Activated CD4-positive, alpha-beta T cell treated with anti-CD3 and anti-CD28 coated beads, Interleukin-10, Interleukin-2, amounts not matched to agents 100 ng/mL and 50 ng/mL, durations not matched to agents 16 hours and 8 hours (primary cell): Measurements from ENCODE around the gene UBR4.

Experiments used
- DNase-seq: peaks from one replicate; pipeline ENCODE4 v3.0.0-alpha.2; 2020

Gene UBR4

GRCh38 chr1:19087737-19088594 lies 122.1 kb downstream of the UBR4 start:
- peak; percentile 24 for DNase-seq

GRCh38 chr1:19087017-19087736 lies 122.9 kb downstream of the UBR4 start:
- no peak for DNase-seq

DNA sequence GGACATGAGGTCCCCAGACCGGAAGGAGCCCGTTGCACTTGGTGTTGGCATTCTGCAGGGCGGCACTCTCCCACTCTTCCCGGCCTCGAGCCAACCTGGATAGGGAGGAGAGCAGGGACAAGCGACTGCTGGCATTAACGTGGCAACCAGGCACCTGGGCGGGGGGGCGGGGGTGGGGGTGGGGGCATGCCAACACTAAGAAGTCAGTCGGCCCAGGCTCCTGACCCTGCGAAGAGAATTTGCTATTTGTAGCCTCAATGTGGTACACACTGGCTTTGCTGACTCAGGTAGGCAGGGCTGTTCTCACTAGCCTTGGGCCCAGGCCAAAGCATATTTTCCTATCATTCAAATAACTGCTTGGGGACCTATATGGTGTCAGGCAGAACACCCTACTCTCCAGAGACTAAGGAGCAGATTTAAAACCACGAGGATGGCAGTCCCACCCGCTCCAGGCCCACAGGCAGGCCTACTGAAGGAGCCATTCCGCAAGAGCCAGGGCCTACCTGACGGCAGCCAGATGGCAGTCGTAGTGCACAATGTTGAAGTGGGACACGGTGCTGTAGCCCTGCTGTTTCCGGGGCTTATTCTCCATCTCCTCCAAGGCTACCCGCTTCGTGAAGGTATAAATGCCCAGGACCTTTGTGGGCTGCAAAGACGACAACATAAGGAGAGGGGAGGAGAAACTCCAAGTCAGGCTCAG lies 123.7 kb downstream of the UBR4 start:
- no peak for DNase-seq

DNA sequence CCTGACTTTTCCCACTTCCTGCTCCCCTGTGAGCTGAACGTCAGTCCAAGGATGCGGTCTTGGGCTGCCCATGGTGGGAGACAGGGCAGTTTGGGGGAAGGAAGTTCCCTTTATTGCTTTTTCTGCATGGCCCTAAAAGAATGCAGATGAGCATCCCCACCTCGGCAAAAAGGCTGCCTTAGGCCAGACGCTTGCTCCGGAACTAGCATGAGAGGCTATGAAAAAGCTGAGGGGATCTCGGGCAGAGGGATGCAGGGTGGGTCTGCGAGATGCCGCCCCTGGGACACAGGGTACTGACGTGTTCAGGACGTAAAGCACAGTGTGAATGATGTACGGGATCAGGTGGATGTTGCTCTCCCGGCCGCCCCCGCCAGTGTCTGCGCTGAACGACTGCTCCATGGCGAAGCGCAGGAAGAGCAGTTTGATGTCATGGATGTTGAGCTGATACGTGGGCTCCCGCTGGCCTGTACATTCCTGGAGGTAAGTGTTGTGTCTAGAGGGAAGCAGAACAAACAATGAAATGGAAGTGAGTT lies 125.8 kb downstream of the UBR4 start:
- no peak for DNase-seq

- no peak for DNase-seq
Measured at GRCh38 chr1:19083081-19083480, 127.0 kb downstream of the UBR4 start.

DNA sequence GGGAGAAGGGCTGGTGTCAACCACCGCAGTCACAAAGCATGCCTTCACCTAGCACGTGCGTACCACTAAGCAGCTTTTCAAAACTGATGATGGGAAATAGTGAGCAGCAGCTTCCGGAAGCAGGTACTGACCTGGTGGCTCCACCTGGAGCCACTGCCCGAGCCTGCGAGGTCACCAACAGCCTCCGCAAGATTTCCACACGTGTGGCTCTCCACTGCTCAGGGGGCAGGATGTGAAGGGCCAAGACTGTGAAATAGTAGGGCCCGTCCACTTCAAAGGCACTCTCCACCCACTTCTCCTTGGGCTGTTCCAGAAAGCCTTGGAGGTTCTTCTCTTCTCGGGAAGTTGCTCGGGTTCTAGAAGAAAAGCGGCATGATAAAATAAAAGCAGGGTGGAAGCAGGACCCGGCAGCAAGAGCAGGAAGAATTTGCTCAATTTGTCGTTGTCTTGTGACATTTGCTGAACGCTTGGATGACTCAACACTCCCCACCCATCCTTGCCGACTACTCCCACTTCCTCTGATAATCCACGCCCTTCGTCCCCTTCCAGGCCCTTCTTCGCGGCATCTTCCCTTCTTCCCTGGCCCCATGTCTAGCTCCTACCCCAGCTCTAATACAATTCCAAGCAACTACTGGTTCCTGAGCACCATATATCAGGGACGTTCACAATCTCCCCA lies 128.7 kb downstream of the UBR4 start:
- DNase-seq = no peak

GRCh38 chr1:19080721-19081120 lies 129.3 kb downstream of the UBR4 start:
- DNase-seq = no peak

DNA sequence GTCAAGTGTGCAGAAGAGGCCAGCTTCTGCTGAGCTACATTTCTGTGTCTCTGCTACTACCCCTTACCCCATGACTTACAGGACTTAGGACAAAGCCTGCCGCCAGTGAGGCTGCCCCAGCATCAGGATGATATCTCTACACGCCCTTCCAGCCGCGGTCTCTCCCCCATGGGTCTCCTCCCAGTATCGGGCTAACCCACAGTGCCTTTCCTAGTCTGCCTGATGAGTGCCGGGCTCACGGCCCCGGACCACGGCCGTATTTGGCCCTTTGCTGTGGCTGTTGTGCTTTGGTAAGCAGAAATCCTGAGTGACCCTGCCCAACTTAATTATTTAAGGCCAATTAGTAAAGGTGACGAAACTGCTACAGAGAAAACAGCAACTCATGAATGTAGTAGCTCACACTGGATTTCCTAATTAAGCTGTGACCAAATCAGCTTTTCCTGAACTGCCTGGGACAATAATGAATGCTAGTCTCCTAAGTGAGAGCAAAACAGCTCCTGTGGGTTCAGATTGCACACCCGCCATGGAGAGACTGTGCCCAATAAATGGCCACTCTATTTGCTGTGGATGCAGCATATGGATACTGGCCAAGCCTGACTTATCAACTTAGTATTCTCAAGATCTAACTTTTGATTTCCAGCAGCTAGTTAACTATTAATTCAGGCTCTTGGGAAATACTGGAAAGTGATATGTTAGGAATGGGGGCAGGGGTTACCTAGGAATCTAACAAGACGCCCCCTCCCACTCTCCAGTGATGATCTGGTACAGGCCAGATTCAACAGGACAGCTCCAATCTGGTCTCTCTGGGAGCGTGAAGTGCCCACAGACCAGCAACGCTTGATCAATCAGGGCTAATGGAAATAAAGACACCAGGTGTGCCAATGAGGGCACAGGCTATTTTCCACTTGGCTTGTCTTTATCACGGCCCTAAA lies 130.3 kb downstream of the UBR4 start:
- no peak for DNase-seq

DNA sequence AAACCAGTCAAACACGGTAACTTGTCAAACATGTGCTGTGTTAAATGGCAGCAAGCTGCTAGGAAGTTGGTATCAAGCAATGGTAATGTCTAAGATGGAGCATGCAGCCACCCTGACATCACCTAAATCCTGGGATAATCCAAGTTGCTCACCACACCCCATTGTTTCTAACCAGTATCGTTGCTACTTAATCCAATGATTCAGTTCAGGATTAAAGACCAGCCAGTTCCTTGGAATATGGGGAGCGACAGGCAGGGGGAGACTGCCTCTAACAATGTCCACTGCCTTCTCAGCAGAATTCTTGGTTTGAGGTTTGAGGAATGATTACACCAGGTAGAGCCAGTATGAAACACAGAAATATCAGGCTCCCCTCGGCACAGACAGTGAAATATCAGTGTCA lies 131.5 kb downstream of the UBR4 start:
- no peak for DNase-seq

GRCh38 chr1:19076841-19077616 lies 133.0 kb downstream of the UBR4 start:
- DNase-seq = no peak

DNA sequence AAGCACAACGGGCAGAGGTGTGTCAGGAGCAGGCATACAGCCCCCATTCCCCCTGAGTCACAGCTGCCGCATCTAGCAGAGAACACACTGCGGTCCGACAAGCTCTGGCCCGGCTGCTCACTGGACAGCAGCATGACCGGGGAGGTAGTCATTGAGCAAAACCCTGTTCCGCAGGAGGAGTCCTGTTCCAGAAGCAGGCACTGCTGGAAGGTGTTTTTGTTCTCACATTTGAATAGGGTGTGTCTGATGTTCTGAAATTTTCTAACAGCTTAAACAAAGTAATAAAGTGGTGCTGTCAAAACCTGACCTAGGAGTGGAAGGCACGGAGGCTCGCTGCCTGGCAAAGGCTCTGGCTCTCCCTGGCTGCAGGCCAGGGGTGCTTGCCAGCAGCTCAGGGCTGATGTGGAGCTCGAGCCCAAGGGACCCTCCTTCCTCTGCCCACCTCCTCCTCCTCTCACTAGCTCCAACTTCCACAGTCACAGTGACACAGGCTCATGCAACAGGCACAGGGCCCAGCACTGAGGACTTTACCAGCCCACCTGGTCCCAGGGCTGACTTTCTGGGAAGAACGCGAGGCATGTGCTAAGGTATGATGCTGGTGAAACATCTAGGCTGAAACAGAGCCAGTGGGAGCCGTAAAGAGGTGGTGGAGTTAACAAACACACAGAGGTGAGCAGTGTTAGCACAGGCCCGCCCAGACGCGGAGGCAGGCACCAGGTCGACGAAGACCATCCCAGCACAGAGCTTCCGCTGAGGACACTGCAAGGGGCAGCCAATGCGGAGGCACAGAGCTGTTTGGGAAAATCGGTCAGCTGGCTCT lies 135.0 kb downstream of the UBR4 start:
- DNase-seq = no peak

DNA sequence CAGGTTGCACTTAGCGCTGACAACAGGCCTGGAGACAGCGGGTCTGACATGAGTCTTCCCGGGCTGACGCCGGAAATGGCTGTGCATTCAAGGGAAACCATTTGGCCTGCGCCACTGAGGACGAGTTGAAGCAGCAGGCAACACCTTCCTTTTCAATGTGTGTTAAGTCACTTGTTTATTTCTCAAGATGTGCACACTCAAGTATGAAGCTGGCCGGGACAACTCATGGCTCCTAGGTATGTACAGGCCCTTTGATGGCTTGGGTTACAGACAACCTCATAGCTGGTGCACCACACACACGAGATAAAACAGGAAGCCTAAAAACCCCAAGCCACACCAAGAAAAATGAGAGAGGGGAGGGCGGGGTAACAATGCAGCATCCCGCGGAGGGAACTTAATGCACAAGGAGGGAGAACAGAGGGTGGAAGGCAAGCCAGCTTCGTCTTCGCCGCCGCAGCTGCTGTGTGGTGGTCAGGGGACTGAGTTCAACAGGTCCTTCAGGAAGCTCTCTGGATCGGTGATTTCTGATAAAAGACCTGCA lies 135.6 kb downstream of the UBR4 start:
- DNase-seq = peak; percentile 62

DNA sequence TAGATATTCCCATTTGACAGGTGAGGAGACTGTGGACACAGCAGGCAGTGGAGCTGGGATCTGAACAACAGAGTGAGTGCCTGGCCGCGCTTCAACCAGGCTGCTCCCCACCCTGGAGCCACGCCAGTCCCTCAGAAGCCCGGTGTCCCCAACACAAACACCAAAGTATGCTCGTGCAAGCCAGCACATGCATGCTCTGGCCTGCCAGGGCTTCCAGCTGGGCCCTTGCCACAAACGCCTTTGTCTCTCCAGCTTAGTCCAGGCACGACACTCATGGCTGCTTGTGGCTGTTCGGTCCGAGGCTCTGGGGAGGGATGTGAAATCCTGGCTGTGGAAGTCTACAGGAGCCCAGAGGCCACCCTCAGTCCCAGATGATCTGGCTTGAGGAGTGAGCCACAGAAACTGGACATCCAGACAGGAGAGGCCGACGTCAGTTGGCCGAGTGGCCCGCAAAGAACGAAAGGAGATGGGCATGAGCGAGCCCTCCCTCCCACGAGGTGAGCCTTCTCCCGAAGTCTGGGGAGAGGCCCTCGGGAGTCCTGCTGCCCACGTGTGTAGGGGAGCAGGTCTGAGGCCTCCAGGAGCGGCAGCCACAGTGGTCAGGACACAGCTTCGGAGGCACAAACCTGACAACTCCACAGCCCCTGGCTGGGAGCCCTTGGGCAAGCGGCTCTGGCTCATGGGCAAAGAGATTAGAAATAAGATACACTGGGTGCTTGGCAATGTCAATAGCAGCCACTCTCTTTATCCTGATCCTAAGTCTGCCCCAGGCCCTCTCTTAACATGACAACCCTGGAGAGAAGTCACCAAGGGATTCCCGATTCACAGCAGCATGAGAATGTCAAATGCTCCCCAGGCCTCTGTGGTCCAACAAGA lies 136.5 kb downstream of the UBR4 start:
- no peak for DNase-seq

GRCh38 chr1:19072285-19072981 lies 137.6 kb downstream of the UBR4 start:
- no peak for DNase-seq

DNA sequence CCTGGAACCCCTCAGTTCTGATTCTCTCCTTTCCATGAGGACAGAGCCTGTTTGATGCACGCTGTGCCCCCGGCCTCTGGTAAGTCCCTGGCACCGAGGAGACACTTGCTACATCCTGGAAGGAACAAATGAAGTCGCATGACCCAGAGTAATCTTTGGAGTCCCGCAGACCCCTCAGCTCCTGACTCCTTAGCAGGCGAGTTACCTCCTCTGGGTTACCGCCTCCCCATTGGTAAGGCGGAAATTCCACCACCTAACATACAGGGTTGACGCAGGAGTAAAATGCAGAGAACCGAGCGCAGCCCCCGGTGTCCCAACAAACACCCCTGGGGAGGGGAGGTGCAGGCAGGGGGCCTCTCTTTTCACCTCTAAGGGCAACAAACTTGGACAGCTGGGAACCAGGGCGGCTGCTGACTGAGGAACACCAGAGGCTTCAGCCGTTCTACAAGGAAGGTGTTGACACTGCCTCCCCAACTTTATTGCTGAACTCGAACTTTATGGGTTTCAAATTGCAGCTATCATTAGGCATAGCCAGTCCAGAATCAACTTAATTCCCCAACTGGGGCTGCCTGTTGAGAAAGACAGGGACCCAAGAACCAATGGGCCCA lies 138.3 kb downstream of the UBR4 start:
- DNase-seq = no peak

- DNase-seq = no peak
Measured at GRCh38 chr1:19070891-19071621, 139.0 kb downstream of the UBR4 start.

- DNase-seq = no peak
Measured at GRCh38 chr1:19070197-19070651, 139.8 kb downstream of the UBR4 start.
